CD4-positive, alpha-beta T cell (primary cell): Measurements from ENCODE around the gene COPS7A. TPM values are rescaled to one million over a fixed set of nuclear protein-coding genes. Genes with fewer than 3 reads are reported as not detected.

Experiments used
- ATAC-seq: fragments of 200-7000 bp; cut with Tn5 transposase; one replicate; pipeline ENCODE4 v1.10.0; 2022; ENCODE audit warnings: mild to moderate bottlenecking; ENCODE audit not compliant: poor library complexity
- CTCF ChIA-PET: fragments of 350-600 bp; sonication (Branson Sonifier 250); formaldehyde crosslinking; loops from one replicate; lab custom pipeline; 2021; ENCODE audit warnings: antibody characterized with exemption, inconsistent platforms; lab: Charles Lee
- POLR2A ChIA-PET: fragments of 350-600 bp; sonication (Branson Sonifier 250); formaldehyde crosslinking; loops from one replicate; lab custom pipeline; 2021; ENCODE audit warnings: antibody characterized with exemption, inconsistent platforms; lab: Charles Lee
- DNase-seq, 14 experiments: peaks; one replicate each; pipeline ENCODE4 v3.0.0-alpha.2; 2013 to 2020; ENCODE audit warnings: mixed read lengths in 2 of 14
- H3K27ac ChIP-seq, 2 donors: one replicate each; pipeline versions ENCODE4 v1.5.1 to v1.7.0; 2013; ENCODE audit warnings: low read length in 2 of 2, low read depth in 1 of 2, mild to moderate bottlenecking in 1 of 2
- H3K27me3 ChIP-seq, 2 experiments: 1 replicate in 1 of 2; 2 replicates in 1 of 2; pipeline versions ENCODE4 v1.6.1 to v1.7.0; 2013; ENCODE audit warnings: low read length in 2 of 2, control low read depth in 1 of 2, mild to moderate bottlenecking in 1 of 2, moderate library complexity in 1 of 2; ENCODE audit not compliant: insufficient read depth in 2 of 2, control insufficient read depth in 1 of 2
- H3K36me3 ChIP-seq: one replicate; pipeline ENCODE4 v1.6.1; 2013; ENCODE audit warnings: low read length, control low read depth; ENCODE audit not compliant: insufficient read depth
- H3K4me1 ChIP-seq: one replicate; pipeline ENCODE4 v1.6.1; 2013; ENCODE audit warnings: low read length, control low read depth; ENCODE audit not compliant: insufficient read depth
- H3K4me3 ChIP-seq: one replicate; pipeline ENCODE4 v1.5.1; 2013; ENCODE audit warnings: mild to moderate bottlenecking, low read length, moderate library complexity
- H3K9me3 ChIP-seq, 2 experiments: 1 replicate in 1 of 2; 2 replicates in 1 of 2; pipeline versions ENCODE4 v1.6.1 to v1.7.0; 2013; ENCODE audit warnings: low read length in 2 of 2, mild to moderate bottlenecking in 2 of 2, control low read depth in 1 of 2, moderate library complexity in 1 of 2; ENCODE audit not compliant: control insufficient read depth in 1 of 2, insufficient read depth in 1 of 2
- H3K27ac Mint-ChIP-seq: one replicate; pipeline ENCODE4 v1.8.0; 2020; ENCODE audit warnings: mixed read lengths
- H3K27me3 Mint-ChIP-seq: one replicate; pipeline ENCODE4 v1.8.0; 2021; ENCODE audit warnings: mixed read lengths
- H3K36me3 Mint-ChIP-seq: one replicate; pipeline ENCODE4 v1.8.0; 2021; ENCODE audit warnings: low read depth, mixed read lengths
- H3K4me1 Mint-ChIP-seq: one replicate; pipeline ENCODE4 v1.8.0; 2021; ENCODE audit warnings: low read depth, mixed read lengths
- H3K4me3 Mint-ChIP-seq: one replicate; pipeline ENCODE4 v1.8.0; 2020; ENCODE audit warnings: mild to moderate bottlenecking, mixed read lengths
- H3K9me3 Mint-ChIP-seq: one replicate; pipeline ENCODE4 v1.8.0; 2020; ENCODE audit warnings: mixed read lengths
- intact Hi-C, 2 experiments: fragments of 100-400 bp; cut with DNase I in 1 of 2; cut with micrococcal nuclease in 1 of 2; formaldehyde crosslinking; loops; one replicate each; pipeline versions ENCODE4 v1.15.1 to v1.9.0; 2023 to 2025; cut with DNase I, micrococcal nuclease
- total RNA-seq, 174 experiments: library from RNA in 2 of 174; stranded (reverse) in 2 of 174; gene quantifications; one replicate each; pipeline ENCODE4 v1.2.3 and lab custom pipeline; 2021 to 2026
- TF ChIP-seq, protein P1 (sequence below): fragments of 200-600 bp; IDR thresholded peaks from one replicate; pipeline ENCODE4 v1.8.0; 2022; ENCODE audit warnings: antibody characterized with exemption, mild to moderate bottlenecking

The COPS7A gene
- total RNA-seq, 2 experiments from 2014 or later: 9.4 to 9.6 TPM

DNA sequence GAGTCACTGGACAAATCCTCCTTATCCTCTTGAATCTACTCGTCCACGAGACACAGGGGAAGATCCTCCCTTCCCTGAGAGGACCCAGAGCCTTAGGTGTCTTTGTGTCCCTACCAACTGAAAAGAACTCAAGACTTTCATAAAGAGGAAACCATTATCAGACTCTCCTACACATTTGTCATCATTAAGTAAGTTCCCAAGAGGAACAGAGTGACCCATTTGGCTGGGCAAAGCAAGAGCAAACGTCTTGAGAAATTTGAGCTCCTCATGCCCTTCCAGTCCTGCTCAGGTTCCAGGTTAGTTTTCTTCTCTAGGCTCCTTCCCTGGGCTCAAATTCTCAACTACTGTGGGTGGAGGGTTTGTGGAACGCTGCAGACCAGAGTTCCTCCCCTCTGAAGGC is 23.4 kb downstream of the COPS7A start:
- H3K27ac Mint-ChIP-seq: peak overlapping the region; percentile 59
- no peak for ATAC-seq
- H3K4me3 Mint-ChIP-seq: no peak overlapping the region
- no peak for DNase-seq
- TF ChIP-seq, protein P1, sequence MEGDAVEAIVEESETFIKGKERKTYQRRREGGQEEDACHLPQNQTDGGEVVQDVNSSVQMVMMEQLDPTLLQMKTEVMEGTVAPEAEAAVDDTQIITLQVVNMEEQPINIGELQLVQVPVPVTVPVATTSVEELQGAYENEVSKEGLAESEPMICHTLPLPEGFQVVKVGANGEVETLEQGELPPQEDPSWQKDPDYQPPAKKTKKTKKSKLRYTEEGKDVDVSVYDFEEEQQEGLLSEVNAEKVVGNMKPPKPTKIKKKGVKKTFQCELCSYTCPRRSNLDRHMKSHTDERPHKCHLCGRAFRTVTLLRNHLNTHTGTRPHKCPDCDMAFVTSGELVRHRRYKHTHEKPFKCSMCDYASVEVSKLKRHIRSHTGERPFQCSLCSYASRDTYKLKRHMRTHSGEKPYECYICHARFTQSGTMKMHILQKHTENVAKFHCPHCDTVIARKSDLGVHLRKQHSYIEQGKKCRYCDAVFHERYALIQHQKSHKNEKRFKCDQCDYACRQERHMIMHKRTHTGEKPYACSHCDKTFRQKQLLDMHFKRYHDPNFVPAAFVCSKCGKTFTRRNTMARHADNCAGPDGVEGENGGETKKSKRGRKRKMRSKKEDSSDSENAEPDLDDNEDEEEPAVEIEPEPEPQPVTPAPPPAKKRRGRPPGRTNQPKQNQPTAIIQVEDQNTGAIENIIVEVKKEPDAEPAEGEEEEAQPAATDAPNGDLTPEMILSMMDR: no peak
- ChIA-PET CTCF (no interaction called here), POLR2A (no interaction called here)
- no peaks in the 10 kb centered on the region for H3K27me3 Mint-ChIP-seq
- peaks cover 0 to 6% of the 10 kb centered on the region in 2 experiments for H3K9me3 ChIP-seq
- peaks cover 25% of the 10 kb centered on the region for H3K4me1 ChIP-seq
- no peak overlapping the region for H3K27ac ChIP-seq
- H3K4me3 ChIP-seq: no peak overlapping the region
- intact Hi-C loops: no loop called here
- H3K9me3 Mint-ChIP-seq: no peaks in the 10 kb centered on the region
- no peaks in the 10 kb centered on the region for H3K27me3 ChIP-seq
- H3K36me3 Mint-ChIP-seq: peaks cover 53% of the 10 kb centered on the region
- peaks cover 51% of the 10 kb centered on the region for H3K36me3 ChIP-seq
- peaks cover 23% of the 10 kb centered on the region for H3K4me1 Mint-ChIP-seq

DNA sequence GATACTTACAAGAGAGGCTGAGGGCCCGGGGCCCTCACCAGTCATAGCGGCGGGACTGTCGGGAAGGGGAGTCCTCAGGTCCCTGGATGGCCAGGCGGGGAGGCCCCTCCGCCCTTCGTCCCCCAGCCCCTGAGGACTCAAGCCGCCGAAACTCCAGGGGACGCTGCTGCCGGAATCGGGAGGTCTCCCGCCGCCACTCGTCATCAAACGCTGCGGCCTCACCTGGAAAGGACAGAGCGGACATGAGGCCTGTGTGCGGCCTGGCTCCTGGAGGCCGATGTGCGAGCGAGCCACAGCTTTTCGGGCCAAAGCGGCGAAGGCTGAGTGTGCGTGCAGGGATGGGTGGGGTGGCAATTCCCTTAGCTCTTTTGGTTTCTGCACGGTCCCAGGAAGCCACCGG is 24.9 kb downstream of the COPS7A start:
- peaks cover 51% of the 10 kb centered on the region for H3K36me3 ChIP-seq
- POLR2A ChIA-PET: no interaction called here
- intact Hi-C loops: no loop called here

DNA sequence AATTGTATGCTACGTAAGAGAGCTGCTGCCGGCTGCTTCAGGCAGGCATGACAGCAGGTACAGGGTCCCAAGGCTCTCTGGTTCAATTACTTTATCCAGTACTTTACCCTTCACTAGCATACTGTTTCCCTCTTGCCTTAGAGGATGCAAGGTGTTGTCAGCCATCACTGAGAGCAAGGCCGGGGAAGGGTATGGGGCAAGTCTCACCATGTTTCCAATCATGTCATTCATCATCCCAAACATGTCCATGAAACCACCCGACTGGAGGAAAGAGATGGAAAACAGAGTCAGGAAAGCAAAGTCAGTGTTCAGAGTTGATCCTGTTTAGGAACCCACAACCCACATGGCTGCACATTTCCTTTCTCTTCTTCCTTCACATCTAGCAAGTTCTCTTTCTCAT is 26.7 kb downstream of the COPS7A start:
- Mint-ChIP-seq H3K36me3 (peaks cover 58% of the 10 kb centered on the region), H3K27ac (no peak overlapping the region), H3K4me1 (peaks cover 25% of the 10 kb centered on the region), H3K9me3 (no peaks in the 10 kb centered on the region), H3K4me3 (peak overlapping the region; percentile 46), H3K27me3 (no peaks in the 10 kb centered on the region)
- POLR2A ChIA-PET: no interaction called here
- Histone ChIP-seq H3K27me3 (no peaks in the 10 kb centered on the region), H3K36me3 (peaks cover 51% of the 10 kb centered on the region), H3K4me1 (peaks cover 31% of the 10 kb centered on the region), H3K27ac (no peak overlapping the region), H3K9me3 (no peaks in the 10 kb centered on the region), H3K4me3 (no peak overlapping the region)
- DNase-seq (no peak), ATAC-seq (no peak)
- CTCF ChIA-PET: no interaction called here
- intact Hi-C loops: no loop called here
- TF ChIP-seq, protein P1: no peak

More for the DNA sequence above, 24.9 kb downstream of the COPS7A start:
- no peak overlapping the region for H3K27ac ChIP-seq
- H3K27me3 Mint-ChIP-seq: no peaks in the 10 kb centered on the region
- H3K4me3 Mint-ChIP-seq: no peak overlapping the region
- peaks cover 0 to 2% of the 10 kb centered on the region in 2 experiments for H3K9me3 ChIP-seq
- peaks cover 60% of the 10 kb centered on the region for H3K36me3 Mint-ChIP-seq
- ATAC-seq: no peak
- no peak overlapping the region for H3K27ac Mint-ChIP-seq
- H3K4me1 Mint-ChIP-seq: peaks cover 33% of the 10 kb centered on the region
- H3K4me1 ChIP-seq: peaks cover 38% of the 10 kb centered on the region
- no peak for DNase-seq
- no peaks in the 10 kb centered on the region for H3K27me3 ChIP-seq
- H3K4me3 ChIP-seq: no peak overlapping the region
- CTCF ChIA-PET: no interaction called here
- TF ChIP-seq, protein P1: no peak
- no peaks in the 10 kb centered on the region for H3K9me3 Mint-ChIP-seq
